NCI-H1694 (cell line): ENCODE data around the gene OPCML.

Experiments used
- DNase-seq: peaks from one replicate; lab custom pipeline; 2025; lab: John Stamatoyannopoulos, UW

OPCML gene

GRCh38 chr11:133291780-133292179 lies 240.5 kb downstream of the OPCML start:
- no peak for DNase-seq

- DNase-seq, result no peak
Measured at GRCh38 chr11:133285359-133285758, 246.9 kb downstream of the OPCML start.

DNA sequence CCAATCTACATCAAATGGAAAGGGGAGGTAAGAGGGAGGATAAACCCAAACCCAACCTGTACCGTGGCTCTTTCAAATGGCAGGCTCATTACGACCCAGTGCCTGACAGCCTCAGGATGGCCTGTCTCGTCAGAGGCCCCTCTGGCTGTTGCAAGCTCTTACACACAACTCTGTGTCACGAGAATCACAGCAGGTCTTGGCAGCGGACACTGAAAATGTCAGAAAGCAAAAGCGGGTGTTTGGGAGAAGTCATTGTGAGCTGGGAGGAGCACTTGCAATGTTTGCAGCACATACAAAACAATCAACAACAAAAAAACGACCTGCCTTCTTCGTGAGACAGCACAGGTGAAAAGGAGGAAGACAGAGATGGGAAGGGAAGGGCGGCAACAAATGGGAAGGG lies 248.1 kb downstream of the OPCML start:
- DNase-seq, result no peak

DNA sequence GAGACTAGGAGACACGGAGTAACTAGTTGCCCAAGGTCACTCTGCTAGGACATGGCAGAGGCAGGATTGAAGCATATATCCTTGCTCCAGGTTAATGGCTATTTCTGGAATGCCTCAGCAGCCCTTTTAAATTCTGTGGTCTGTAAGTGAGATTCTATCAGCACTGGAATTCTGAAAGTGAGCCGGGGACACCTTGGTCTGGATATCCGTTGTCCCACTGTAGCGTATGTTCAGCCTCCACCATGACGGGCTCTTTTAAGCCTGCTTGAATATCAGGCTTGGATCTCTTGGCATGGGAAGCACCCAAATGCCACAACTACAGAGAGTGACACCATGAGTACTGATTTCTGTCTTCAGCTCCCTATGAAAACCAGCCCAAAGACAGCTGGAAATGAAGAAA lies 254.4 kb downstream of the OPCML start:
- DNase-seq, result no peak

- DNase-seq, result no peak
Measured at GRCh38 chr11:133271871-133272776, 260.2 kb downstream of the OPCML start.

GRCh38 chr11:133271206-133271605 lies 261.1 kb downstream of the OPCML start:
- DNase-seq, result no peak

DNA sequence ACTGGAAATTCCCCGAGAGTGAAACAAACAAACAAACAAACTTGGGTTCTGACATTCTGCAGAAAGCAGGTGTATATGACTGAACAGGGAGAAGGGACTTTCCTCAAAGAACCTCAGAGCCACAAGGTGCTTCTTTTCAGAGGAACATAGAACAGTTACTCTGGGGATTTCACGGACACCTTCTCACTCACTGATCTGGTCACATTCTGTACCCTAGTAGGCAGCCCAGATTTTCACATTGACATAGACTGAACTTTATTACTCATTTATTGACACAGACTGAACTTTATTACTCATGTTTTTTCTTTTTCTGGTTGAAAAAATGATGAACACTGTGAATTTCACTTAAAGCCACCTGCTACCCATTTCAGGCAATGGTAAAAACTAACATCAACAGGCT lies 263.0 kb downstream of the OPCML start:
- no peak for DNase-seq

DNA sequence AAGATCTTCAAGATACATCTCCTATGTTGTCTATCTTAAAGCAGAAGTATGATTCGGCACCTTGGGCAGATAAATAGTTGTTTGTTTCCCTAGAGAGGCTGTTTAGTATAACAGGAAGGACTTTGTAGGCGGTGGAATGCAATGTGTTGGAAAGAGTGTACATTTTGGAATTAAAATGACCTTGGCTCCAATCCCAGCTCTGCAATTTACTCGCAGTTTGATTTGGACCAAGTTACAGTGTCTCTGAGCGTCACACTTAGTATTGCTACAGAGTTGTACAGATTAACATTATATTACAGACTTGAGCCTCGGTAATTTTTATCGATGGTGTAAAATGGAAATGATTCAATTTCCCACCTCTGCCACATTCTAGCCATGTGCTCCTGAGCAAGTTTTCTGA lies 265.3 kb downstream of the OPCML start:
- no peak for DNase-seq

DNA sequence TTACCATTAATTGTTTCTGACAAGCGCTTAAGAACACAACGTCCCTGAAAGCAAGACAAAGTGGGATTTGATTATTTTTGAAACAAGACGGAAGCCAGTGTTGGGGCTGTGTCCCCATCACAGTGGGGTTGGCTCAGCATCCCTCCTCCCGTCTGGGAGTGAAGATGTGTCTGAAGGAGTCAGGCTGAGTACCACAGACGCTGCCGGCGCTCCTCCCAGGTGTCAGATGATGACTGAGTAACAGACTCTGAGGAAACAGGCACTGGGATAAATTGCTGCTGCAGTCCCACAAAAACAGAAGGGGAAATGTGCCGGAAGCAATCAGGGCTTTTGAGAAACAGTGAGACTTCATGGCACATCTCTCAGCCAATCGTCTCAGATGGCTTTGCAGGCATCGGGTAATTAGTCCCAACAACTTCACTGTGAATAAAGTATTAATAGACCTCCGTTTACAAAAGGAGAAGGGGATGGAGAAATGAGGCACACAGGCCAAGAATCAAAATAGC lies 266.7 kb downstream of the OPCML start:
- no peak for DNase-seq

- no peak for DNase-seq
Measured at GRCh38 chr11:133263332-133263731, 269.0 kb downstream of the OPCML start.

GRCh38 chr11:133258751-133259150 lies 273.6 kb downstream of the OPCML start:
- DNase-seq, result no peak

GRCh38 chr11:133254601-133255000 lies 277.7 kb downstream of the OPCML start:
- DNase-seq, result no peak

DNA sequence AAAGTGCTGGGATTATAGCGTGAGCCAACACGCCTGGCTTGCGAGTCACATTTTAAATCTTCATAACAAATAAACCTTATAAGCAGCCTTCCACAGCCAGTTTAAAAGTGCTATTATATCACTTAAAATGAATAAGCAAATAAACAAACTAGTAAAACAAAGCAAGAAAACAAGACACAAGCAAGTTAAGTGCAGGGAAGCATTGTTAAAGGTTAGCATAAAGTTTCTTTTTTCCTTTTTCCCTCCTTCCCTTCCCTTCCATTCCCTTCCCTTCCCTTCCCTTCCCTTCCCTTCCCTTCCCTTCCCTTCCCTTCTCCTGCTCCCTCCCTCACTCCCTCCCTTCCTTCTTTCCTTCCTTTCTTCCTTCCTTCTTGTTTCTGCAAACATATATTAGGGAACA lies 278.7 kb downstream of the OPCML start:
- DNase-seq, result no peak

DNA sequence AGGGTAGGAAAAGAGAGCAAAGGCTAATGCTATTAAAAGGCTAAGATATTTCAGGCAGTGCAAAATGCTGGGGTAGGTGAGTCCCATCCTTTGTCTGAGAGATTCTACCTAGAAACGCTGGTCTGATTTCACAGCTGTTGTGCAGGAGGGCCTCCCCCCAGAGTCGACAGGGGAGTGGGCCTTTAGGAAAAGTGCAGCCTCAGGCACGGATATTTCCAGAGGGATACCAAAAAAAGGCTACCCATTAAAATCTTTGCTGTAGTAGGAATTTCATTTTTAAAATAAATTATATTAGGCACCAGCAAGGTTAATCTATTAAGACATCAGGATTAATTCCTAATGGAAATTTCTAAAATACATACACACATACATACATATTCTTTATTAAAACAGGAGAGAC lies 280.5 kb downstream of the OPCML start:
- no peak for DNase-seq

- DNase-seq, result no peak
Measured at GRCh38 chr11:133249530-133249929, 282.8 kb downstream of the OPCML start.

GRCh38 chr11:133249065-133249464 lies 283.2 kb downstream of the OPCML start:
- DNase-seq, result no peak

DNA sequence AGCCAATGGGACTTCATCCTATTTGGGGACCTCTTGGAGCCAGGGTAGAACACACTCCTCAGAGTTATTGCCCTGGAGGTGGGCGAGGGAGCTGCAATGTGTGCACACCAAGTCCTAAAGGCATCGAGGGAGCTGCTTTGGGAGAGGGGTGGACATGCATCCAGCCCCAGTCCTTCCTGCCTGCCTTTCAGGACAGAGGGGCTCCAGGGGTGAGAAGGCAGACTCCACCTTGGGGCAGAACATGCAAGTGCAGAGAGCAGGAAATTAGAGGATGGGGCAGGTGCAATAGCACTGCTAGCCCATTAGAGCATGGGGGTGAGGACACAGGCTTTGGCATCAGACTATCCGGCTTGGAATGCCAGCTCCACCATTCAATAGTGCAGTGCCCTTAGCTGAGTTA lies 288.5 kb downstream of the OPCML start:
- DNase-seq, result no peak

- DNase-seq, result no peak
Measured at GRCh38 chr11:133240908-133241655, 291.2 kb downstream of the OPCML start.

- DNase-seq, result no peak
Measured at GRCh38 chr11:133239575-133239974, 292.7 kb downstream of the OPCML start.

DNA sequence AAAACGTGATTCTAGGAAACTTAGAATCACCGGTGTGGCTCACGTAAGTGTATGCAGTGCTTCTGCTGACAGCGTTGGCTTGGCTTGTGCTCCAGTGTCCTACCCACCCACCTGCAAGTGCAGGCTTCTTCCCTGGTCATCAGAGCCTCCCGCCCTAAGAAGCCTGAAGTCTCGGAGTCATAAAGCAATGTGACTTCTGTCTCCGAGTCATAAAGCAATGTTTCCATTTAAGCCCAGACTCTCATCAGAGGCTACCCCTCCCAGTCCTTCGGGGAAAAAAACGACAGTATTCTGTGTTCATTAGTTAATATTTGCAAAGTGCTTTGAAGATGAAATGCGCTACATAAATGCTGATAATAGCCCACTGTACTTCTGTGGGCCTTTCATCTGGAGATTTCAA lies 293.8 kb downstream of the OPCML start:
- DNase-seq, result no peak

GRCh38 chr11:133238027-133238426 lies 294.3 kb downstream of the OPCML start:
- no peak for DNase-seq

- no peak for DNase-seq
Measured at GRCh38 chr11:133235381-133235780, 296.9 kb downstream of the OPCML start.

DNA sequence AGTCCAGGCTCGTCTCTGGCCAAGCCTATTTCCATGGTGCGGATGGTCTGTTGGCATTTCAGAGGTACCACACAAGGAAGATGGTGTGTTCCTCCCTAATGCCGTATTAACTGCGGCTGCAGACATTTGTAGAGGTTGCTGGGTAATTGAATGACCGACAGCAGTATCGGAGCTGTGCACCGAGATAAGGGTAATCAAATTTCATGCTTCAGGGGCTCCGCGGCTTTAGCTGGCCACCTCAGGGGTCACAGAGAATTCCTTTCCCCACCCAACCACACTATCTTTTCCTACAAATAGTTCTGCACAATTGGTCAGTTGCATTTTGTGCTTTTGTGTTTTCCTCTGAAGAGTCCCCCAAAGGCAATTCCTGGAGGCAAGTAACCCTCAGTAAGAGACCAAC lies 297.4 kb downstream of the OPCML start:
- no peak for DNase-seq
